HG03439 (cell line): ENCODE data around the gene ITGB5.

ENCODE experiments used
- ATAC-seq: cut with Tn5 transposase; IDR thresholded peaks from one replicate; pipeline ENCODE4 v1.9.1; 2021; ENCODE audit warnings: mild to moderate bottlenecking, moderate library complexity; ENCODE audit not compliant: unreplicated experiment

The ITGB5 gene

GRCh38 chr3:124867511-124867910 is 19.7 kb downstream of the ITGB5 start:
- ATAC-seq, result no peak

GRCh38 chr3:124862006-124862405 is 25.2 kb downstream of the ITGB5 start:
- ATAC-seq, result no peak

GRCh38 chr3:124861041-124861440 is 26.1 kb downstream of the ITGB5 start:
- ATAC-seq, result no peak

- no peak for ATAC-seq
Measured at GRCh38 chr3:124860599-124860998, 26.6 kb downstream of the ITGB5 start.

GRCh38 chr3:124859025-124859424 is 28.1 kb downstream of the ITGB5 start:
- no peak for ATAC-seq

- ATAC-seq, result no peak
Measured at GRCh38 chr3:124858275-124858674, 28.9 kb downstream of the ITGB5 start.

- no peak for ATAC-seq
Measured at GRCh38 chr3:124856677-124857076, 30.5 kb downstream of the ITGB5 start.

GRCh38 chr3:124854009-124854408 is 33.2 kb downstream of the ITGB5 start:
- no peak for ATAC-seq

GRCh38 chr3:124853446-124853845 is 33.7 kb downstream of the ITGB5 start:
- no peak for ATAC-seq

GRCh38 chr3:124851905-124852304 is 35.3 kb downstream of the ITGB5 start:
- no peak for ATAC-seq

GRCh38 chr3:124851136-124851535 is 36.0 kb downstream of the ITGB5 start:
- no peak for ATAC-seq

GRCh38 chr3:124850633-124851032 is 36.5 kb downstream of the ITGB5 start:
- ATAC-seq, result no peak

GRCh38 chr3:124850212-124850611 is 37.0 kb downstream of the ITGB5 start:
- ATAC-seq, result no peak

- no peak for ATAC-seq
Measured at GRCh38 chr3:124848300-124848699, 38.9 kb downstream of the ITGB5 start.

GRCh38 chr3:124847863-124848262 is 39.3 kb downstream of the ITGB5 start:
- ATAC-seq, result no peak

- ATAC-seq, result no peak
Measured at GRCh38 chr3:124847051-124847450, 40.1 kb downstream of the ITGB5 start.

GRCh38 chr3:124846189-124846588 is 41.0 kb downstream of the ITGB5 start:
- no peak for ATAC-seq

GRCh38 chr3:124845406-124845805 is 41.8 kb downstream of the ITGB5 start:
- ATAC-seq, result no peak

- no peak for ATAC-seq
Measured at GRCh38 chr3:124843506-124844177, 43.5 kb downstream of the ITGB5 start.

- ATAC-seq, result no peak
Measured at GRCh38 chr3:124843047-124843446, 44.1 kb downstream of the ITGB5 start.

GRCh38 chr3:124841517-124841916 is 45.6 kb downstream of the ITGB5 start:
- no peak for ATAC-seq

- ATAC-seq, result no peak
Measured at GRCh38 chr3:124840331-124840730, 46.8 kb downstream of the ITGB5 start.

GRCh38 chr3:124839896-124840295 is 47.3 kb downstream of the ITGB5 start:
- ATAC-seq, result no peak
